Keratinocyte (primary cell): ENCODE results near the gene DLX3. TPM values are rescaled to one million over a fixed set of nuclear protein-coding genes. Genes with fewer than 3 reads are reported as not detected.

Experiments
- DNase-seq: peaks from one replicate; pipeline ENCODE4 v3.0.0-alpha.2; 2011; ENCODE audit warnings: low read depth, missing footprints, low spot score
- FAIRE-seq: peaks from 2 replicates; lab custom pipeline; 2011; peaks lifted over from hg19 to GRCh38; lab: Jason Lieb, UNC
- H2AFZ ChIP-seq: 2 replicates; pipeline ENCODE4 v1.6.0; 2012; ENCODE audit warnings: low read length, control low read depth, inconsistent platforms; ENCODE audit not compliant: control insufficient read depth
- H3K27ac ChIP-seq: 2 replicates; pipeline ENCODE4 v1.5.1; 2011; ENCODE audit warnings: low read length; ENCODE audit not compliant: control insufficient read depth, insufficient read depth
- H3K27me3 ChIP-seq: 3 replicates; pipeline ENCODE4 v1.6.0; 2011; ENCODE audit warnings: low read length; ENCODE audit not compliant: control insufficient read depth, insufficient read depth; ENCODE audit errors: extremely low read depth
- H3K36me3 ChIP-seq, 2 experiments: 2 replicates in 1 of 2; 3 replicates in 1 of 2; pipeline ENCODE4 v1.5.1; 2011; ENCODE audit warnings: low read length in 2 of 2, mild to moderate bottlenecking in 1 of 2; ENCODE audit not compliant: control insufficient read depth in 2 of 2, insufficient read depth in 2 of 2; ENCODE audit errors: extremely low read depth in 1 of 2
- H3K4me1 ChIP-seq: 3 replicates; pipeline ENCODE4 v1.5.1; 2011; ENCODE audit warnings: low read length; ENCODE audit not compliant: control insufficient read depth, insufficient read depth; ENCODE audit errors: extremely low read depth
- H3K4me2 ChIP-seq: 3 replicates; pipeline ENCODE4 v1.6.0; 2011; ENCODE audit warnings: low read depth, low read length; ENCODE audit not compliant: control insufficient read depth, insufficient read depth; ENCODE audit errors: extremely low read depth
- H3K4me3 ChIP-seq, 3 experiments: fragments of 200-600 bp in 1 of 3; sonication (generic) in 1 of 3; 2 replicates in 2 of 3; 3 replicates in 1 of 3; pipeline ENCODE4 v1.5.1; 2011 to 2016; ENCODE audit warnings: low read length in 3 of 3, mild to moderate bottlenecking in 3 of 3, control low read depth in 2 of 3, inconsistent platforms in 1 of 3, low read depth in 1 of 3, mixed read lengths in 1 of 3, mixed run types in 1 of 3, moderate library complexity in 1 of 3; ENCODE audit not compliant: control insufficient read depth in 2 of 3, insufficient read depth in 2 of 3; ENCODE audit errors: extremely low read depth in 1 of 3
- H3K79me2 ChIP-seq: 2 replicates; pipeline ENCODE4 v1.6.0; 2012; ENCODE audit warnings: low read length; ENCODE audit not compliant: control insufficient read depth, insufficient read depth
- H3K9ac ChIP-seq: 3 replicates; pipeline ENCODE4 v1.6.0; 2011; ENCODE audit warnings: low read length; ENCODE audit not compliant: control insufficient read depth, insufficient read depth; ENCODE audit errors: extremely low read depth
- H3K9me1 ChIP-seq: 3 replicates; pipeline ENCODE4 v1.6.0; 2011; ENCODE audit warnings: low read length; ENCODE audit not compliant: control insufficient read depth, insufficient read depth; ENCODE audit errors: extremely low read depth
- H3K9me3 ChIP-seq: 2 replicates; pipeline ENCODE4 v1.5.1; 2012; ENCODE audit warnings: low read depth, low read length; ENCODE audit not compliant: control insufficient read depth
- H4K20me1 ChIP-seq: 3 replicates; pipeline ENCODE4 v1.6.0; 2011; ENCODE audit warnings: low read length; ENCODE audit not compliant: control insufficient read depth, insufficient read depth; ENCODE audit errors: extremely low read depth
- CTCF ChIP-seq, 3 experiments: IDR thresholded peaks in 1 of 3; conservative IDR thresholded peaks in 1 of 3; optimal IDR thresholded peaks in 1 of 3; 2 replicates in 2 of 3; 3 replicates in 1 of 3; pipeline versions ENCODE3 to v1.5.1; 2011; ENCODE audit warnings: low read length in 3 of 3, mild to moderate bottlenecking in 3 of 3, moderate library complexity in 2 of 3, control low read depth in 1 of 3, inconsistent platforms in 1 of 3; ENCODE audit not compliant: insufficient read depth in 2 of 3; ENCODE audit errors: extremely low read depth in 1 of 3
- EZH2 ChIP-seq: IDR thresholded peaks from one replicate; pipeline ENCODE4 v1.6.1; 2012; ENCODE audit warnings: inconsistent platforms, mild to moderate bottlenecking, low read length, moderate library complexity
- dilution Hi-C: fragments of 300-500 bp; cut with MboI; formaldehyde crosslinking; loops from one replicate; pipeline ENCODE4 v1.7.0; 2020; ENCODE audit warnings: low sequenced_read_pairs; ENCODE audit not compliant: extremely low pct_ligation_motif_present
- polyA plus RNA-seq, 5 experiments: library from polyadenylated mRNA; depleted of rRNA in 3 of 5; stranded (reverse) in 3 of 5; stranded (forward) in 1 of 5; unstranded in 1 of 5; fragments of >200 nt; gene quantifications; 1 replicate in 1 of 5; 2 replicates in 3 of 5; 3 replicates in 1 of 5; pipeline versions ENCODE4 v1.2.1 to v1.2.3, GENCODE V29; 2011 to 2012; ENCODE audit warnings: missing spikeins in 2 of 5, low read depth in 1 of 5, low replicate concordance in 1 of 5

Gene DLX3
- polyA plus RNA-seq, 1 donor (not counting 4 experiments of a cell fraction or from before 2014, with no cell fraction given) = 0.72 TPM

- H3K36me3 ChIP-seq = no peaks in the 10 kb centered on the region
- peaks cover 7% of the 10 kb centered on the region for H3K9me3 ChIP-seq
- no peaks in the 10 kb centered on the region for H3K9me1 ChIP-seq
- H4K20me1 ChIP-seq = no peaks in the 10 kb centered on the region
- no peaks in the 10 kb centered on the region for H3K27me3 ChIP-seq
- TF ChIP-seq EZH2 (no peak), CTCF (optimal IDR thresholded peaks at IDR 0.05 in 1 of 3, IDR thresholded peaks at IDR 0.05 in 1 of 3, conservative IDR thresholded peaks at IDR 0.05 in 1 of 3; ENCODE audit: extremely low read depth in 1 of 3, insufficient read depth in 2 of 3, low read length in 3 of 3) (no peak)
- no peak overlapping the region for H3K4me3 ChIP-seq
- H3K4me1 ChIP-seq = no peaks in the 10 kb centered on the region
- H3K9ac ChIP-seq = no peak overlapping the region
- no peak for FAIRE-seq
- no peaks in the 10 kb centered on the region for H3K79me2 ChIP-seq
- no peak overlapping the region for H3K27ac ChIP-seq
- dilution Hi-C loops = no loop called here
- no peak overlapping the region for H2AFZ ChIP-seq
- H3K4me2 ChIP-seq = no peak overlapping the region
- DNase-seq = no peak
These were observed 14.3 kb upstream of the DLX3 start for GRCh38 chr17:50009282-50009681.

- no peak overlapping the region for H2AFZ ChIP-seq
- H3K9ac ChIP-seq = no peak overlapping the region
- no peaks in the 10 kb centered on the region for H3K9me1 ChIP-seq
- H3K4me2 ChIP-seq = no peak overlapping the region
- dilution Hi-C loops = no loop called here
- H4K20me1 ChIP-seq = no peaks in the 10 kb centered on the region
- no peak overlapping the region for H3K27ac ChIP-seq
- H3K27me3 ChIP-seq = peaks cover 33% of the 10 kb centered on the region
- no peak overlapping the region for H3K4me3 ChIP-seq
- peaks cover 1% of the 10 kb centered on the region for H3K9me3 ChIP-seq
- DNase-seq = no peak
- H3K36me3 ChIP-seq = no peaks in the 10 kb centered on the region
- no peaks in the 10 kb centered on the region for H3K4me1 ChIP-seq
- no peak for FAIRE-seq
- H3K79me2 ChIP-seq = no peaks in the 10 kb centered on the region
- TF ChIP-seq CTCF (optimal IDR thresholded peaks at IDR 0.05 in 1 of 3, IDR thresholded peaks at IDR 0.05 in 1 of 3, conservative IDR thresholded peaks at IDR 0.05 in 1 of 3; ENCODE audit: extremely low read depth in 1 of 3, insufficient read depth in 2 of 3, low read length in 3 of 3) = no peak
- no peak for TF ChIP-seq EZH2
These were observed 8.9 kb upstream of the DLX3 start for GRCh38 chr17:50003911-50004310.
